ENCODE data around the gene CEMIP.

GRCh38 chr15:80915472-80915871, 136.3 kb downstream of the CEMIP start:
- TF ChIP-seq, protein P1, sequence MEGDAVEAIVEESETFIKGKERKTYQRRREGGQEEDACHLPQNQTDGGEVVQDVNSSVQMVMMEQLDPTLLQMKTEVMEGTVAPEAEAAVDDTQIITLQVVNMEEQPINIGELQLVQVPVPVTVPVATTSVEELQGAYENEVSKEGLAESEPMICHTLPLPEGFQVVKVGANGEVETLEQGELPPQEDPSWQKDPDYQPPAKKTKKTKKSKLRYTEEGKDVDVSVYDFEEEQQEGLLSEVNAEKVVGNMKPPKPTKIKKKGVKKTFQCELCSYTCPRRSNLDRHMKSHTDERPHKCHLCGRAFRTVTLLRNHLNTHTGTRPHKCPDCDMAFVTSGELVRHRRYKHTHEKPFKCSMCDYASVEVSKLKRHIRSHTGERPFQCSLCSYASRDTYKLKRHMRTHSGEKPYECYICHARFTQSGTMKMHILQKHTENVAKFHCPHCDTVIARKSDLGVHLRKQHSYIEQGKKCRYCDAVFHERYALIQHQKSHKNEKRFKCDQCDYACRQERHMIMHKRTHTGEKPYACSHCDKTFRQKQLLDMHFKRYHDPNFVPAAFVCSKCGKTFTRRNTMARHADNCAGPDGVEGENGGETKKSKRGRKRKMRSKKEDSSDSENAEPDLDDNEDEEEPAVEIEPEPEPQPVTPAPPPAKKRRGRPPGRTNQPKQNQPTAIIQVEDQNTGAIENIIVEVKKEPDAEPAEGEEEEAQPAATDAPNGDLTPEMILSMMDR (IDR thresholded peaks at IDR 0.05; ENCODE audit: low read length): no peak
- TF ChIP-seq EZH2phosphoT487 (IDR thresholded peaks at IDR 0.05; ENCODE audit: low read length): no peak

Measured in MM.1S (cell line).